Measurements from ENCODE around the gene ANKRD9. TPM values are rescaled to one million over a fixed set of nuclear protein-coding genes. Genes with fewer than 3 reads are reported as not detected.

Gene ANKRD9
- total and polyA plus RNA-seq, 2 experiments from 2014 or later: 17.3 to 95.9 TPM

- Histone ChIP-seq H3K27me3 (ENCODE audit: insufficient read depth) (no peaks in the 10 kb centered on the region), H3K9me2 (ENCODE audit: insufficient read depth) (no peaks in the 10 kb centered on the region), H2AFZ (no peak overlapping the region), H3K36me3 (ENCODE audit: insufficient read depth) (0 out of 2 replicates have a peak, but pooled peaks cover 2% of the 10 kb centered on the region), H3K4me2 (no peak overlapping the region), H3K4me3 (no peak overlapping the region), H3K79me2 (replicated peaks; ENCODE audit: insufficient read depth) (no peaks in the 10 kb centered on the region), H3K27ac (ENCODE audit: low read depth) (no peak overlapping the region), H3F3A (replicated peaks; ENCODE audit: low read depth) (peaks cover 5% of the 10 kb centered on the region), H4K20me1 (replicated peaks; ENCODE audit: insufficient read depth) (peaks cover 4% of the 10 kb centered on the region; the same call in 1 of the 2 replicates), H3K4me1 (ENCODE audit: insufficient read depth) (no peaks in the 10 kb centered on the region)
- TF ChIP-seq NANOG (IDR thresholded peaks at IDR 0.05; ENCODE audit: borderline replicate concordance) (no peak), REST (IDR thresholded peaks at IDR 0.05; ENCODE audit: unreplicated experiment) (no peak), CREB1 (CRISPR knock-in tag; IDR thresholded peaks at IDR 0.05; ENCODE audit: low read depth) (no peak), ZNF331 (CRISPR knock-in tag; IDR thresholded peaks at IDR 0.05; ENCODE audit: low read depth) (no peak), CTCF (conservative IDR thresholded peaks at IDR 0.05; ENCODE audit: low read depth in 2 of 2) (no peak), JUNB (IDR thresholded peaks at IDR 0.05; ENCODE audit: unreplicated experiment) (no peak), STAT1 (IDR thresholded peaks at IDR 0.05; ENCODE audit: unreplicated experiment) (no peak), POLR2AphosphoS5 (IDR thresholded peaks at IDR 0.05; ENCODE audit: low read depth) (no peak), ZNF114 (CRISPR knock-in tag; IDR thresholded peaks at IDR 0.05) (no peak), EZH2 (IDR thresholded peaks at IDR 0.05; ENCODE audit: low read depth, unreplicated experiment) (no peak), ETS1 (IDR thresholded peaks at IDR 0.05) (no peak), EZH2phosphoT487 (IDR thresholded peaks at IDR 0.05; ENCODE audit: unreplicated experiment) (no peak), ZNF462 (CRISPR knock-in tag; IDR thresholded peaks at IDR 0.05) (no peak)
- Mint-ChIP-seq H3K4me3 (no peak overlapping the region), H3K36me3 (ENCODE audit: low read depth) (peaks cover 8% of the 10 kb centered on the region; the same call in 1 of the 3 replicates), H3K27me3 (ENCODE audit: insufficient read depth, low read depth, poor library complexity) (peaks cover 11% of the 10 kb centered on the region), H3K4me1 (no peaks in the 10 kb centered on the region; the same call in 2 of the 3 replicates), H3K9me3 (no peaks in the 10 kb centered on the region; the same call in 2 of the 3 replicates), H3K27ac (no peak overlapping the region)
- DNase-seq (ENCODE audit: low spot score) (no peak), ATAC-seq (no peak)
These were observed 10.8 kb downstream of the ANKRD9 start for GRCh38 chr14:102498678-102499265.

All from GM23338 (cell line).